GM23248 (cell line): ENCODE measurements around the gene UFD1. TPM values are rescaled to one million over a fixed set of nuclear protein-coding genes. Genes with fewer than 3 reads are reported as not detected.

ENCODE experiments used
- DNase-seq: peaks from one replicate; pipeline ENCODE4 v3.0.0-alpha.2; 2015
- H2AFZ ChIP-seq: fragments of 200-600 bp; sonication (generic); 2 replicates; pipeline ENCODE4 v1.6.1; 2016; ENCODE audit warnings: antibody characterized with exemption
- H3F3A ChIP-seq: fragments of 200-600 bp; sonication (generic); 2 replicates; pipeline ENCODE4 v1.6.1; 2016; ENCODE audit warnings: mild to moderate bottlenecking, antibody characterized with exemption, mixed run types; ENCODE audit not compliant: insufficient read depth
- H3K27ac ChIP-seq: fragments of 200-600 bp; sonication (generic); 2 replicates; pipeline ENCODE4 v1.5.1; 2016; ENCODE audit warnings: mild to moderate bottlenecking
- H3K27me3 ChIP-seq: fragments of 200-600 bp; sonication (generic); replicated peaks from 2 replicates; pipeline ENCODE4 v1.6.1; 2016; ENCODE audit warnings: mild to moderate bottlenecking; ENCODE audit not compliant: insufficient read depth
- H3K36me3 ChIP-seq: fragments of 200-600 bp; sonication (generic); 2 replicates; pipeline ENCODE4 v1.6.1; 2016; ENCODE audit warnings: low read depth, mild to moderate bottlenecking
- H3K4me1 ChIP-seq: fragments of 200-600 bp; sonication (generic); 2 replicates; pipeline ENCODE4 v1.6.1; 2016; ENCODE audit warnings: mild to moderate bottlenecking; ENCODE audit not compliant: insufficient read depth
- H3K4me2 ChIP-seq: fragments of 200-600 bp; sonication (generic); one replicate; pipeline ENCODE4 v1.6.1; 2016; ENCODE audit warnings: mild to moderate bottlenecking; ENCODE audit not compliant: unreplicated experiment
- H3K4me3 ChIP-seq: fragments of 200-600 bp; sonication (generic); 2 replicates; pipeline ENCODE4 v1.5.1; 2016; ENCODE audit warnings: mild to moderate bottlenecking
- H3K79me2 ChIP-seq: fragments of 200-600 bp; sonication (generic); 2 replicates; pipeline ENCODE4 v1.6.1; 2016; ENCODE audit warnings: mild to moderate bottlenecking; ENCODE audit not compliant: insufficient read depth
- H3K9ac ChIP-seq: fragments of 200-600 bp; sonication (generic); 2 replicates; pipeline ENCODE4 v1.6.1; 2016; ENCODE audit warnings: mild to moderate bottlenecking
- H3K9me2 ChIP-seq: fragments of 200-600 bp; sonication (generic); 2 replicates; pipeline ENCODE4 v1.6.1; 2016; ENCODE audit warnings: mixed run types, mild to moderate bottlenecking, moderate library complexity; ENCODE audit not compliant: insufficient read depth
- H3K9me3 ChIP-seq: fragments of 200-600 bp; sonication (generic); one replicate; pipeline ENCODE4 v1.6.1; 2017; ENCODE audit warnings: low read depth
- H4K20me1 ChIP-seq: fragments of 200-600 bp; sonication (generic); 2 replicates; pipeline ENCODE4 v1.6.0; 2016; ENCODE audit not compliant: insufficient read depth
- EZH2 ChIP-seq: fragments of 200-600 bp; sonication (generic); IDR thresholded peaks from 2 replicates; pipeline ENCODE4 v1.6.1; 2018; ENCODE audit warnings: antibody characterized with exemption, mild to moderate bottlenecking; ENCODE audit not compliant: insufficient read depth, poor library complexity, severe bottlenecking
- EZH2phosphoT487 ChIP-seq: fragments of 200-600 bp; sonication (generic); IDR thresholded peaks from 2 replicates; pipeline ENCODE4 v1.6.1; 2018; ENCODE audit warnings: antibody characterized with exemption, moderate library complexity, mild to moderate bottlenecking, low read depth; ENCODE audit not compliant: insufficient read depth
- WGBS, 2 experiments: methylation state at CpG; one replicate each; pipeline ENCODE4 v1.1.6; 2015 to 2017; ENCODE audit warnings: low lambda C conversion rate in 2 of 2, low coverage in 1 of 2; ENCODE audit errors: missing lambda C conversion rate in 2 of 2; 5-methylcytosine and 5-hydroxymethylcytosine counted together
- in situ Hi-C: fragments of 300-500 bp; cut with MboI; formaldehyde crosslinking; loops from 2 replicates; pipeline ENCODE4 v1.15.0; 2020
- polyA plus RNA-seq: library from polyadenylated mRNA; unstranded; fragments of >200 nt; fragmentation: Nextera tagmentation; extraction: Ambion mirVana; gene quantifications from 2 replicates; pipeline ENCODE4 v1.2.1, GENCODE V29; 2016
- total RNA-seq: library from RNA; depleted of rRNA; stranded (reverse); fragments of >200 nt; shearing (Covaris generic); gene quantifications from 2 replicates; pipeline ENCODE4 v1.2.3, GENCODE V29; 2014

UFD1 gene
- total and polyA plus RNA-seq, 2 experiments from 2014 or later: 55.2 to 117 TPM

GRCh38 chr22:19457828-19458428 is 21.1 kb downstream of the UFD1 start:
- Histone ChIP-seq H3F3A (no peaks in the 10 kb centered on the region), H3K9ac (no peak overlapping the region), H3K4me1 (peaks cover 8% of the 10 kb centered on the region; the same call in 1 of the 2 replicates), H3K4me3 (no peak overlapping the region), H3K79me2 (no peaks in the 10 kb centered on the region), H3K4me2 (no peak overlapping the region), H3K27me3 (no peaks in the 10 kb centered on the region), H3K9me2 (no peaks in the 10 kb centered on the region), H4K20me1 (no peaks in the 10 kb centered on the region), H3K9me3 (no peaks in the 10 kb centered on the region), H3K27ac (no peak overlapping the region), H2AFZ (no peak overlapping the region), H3K36me3 (peaks cover 52% of the 10 kb centered on the region)
- WGBS, 2 experiments: 90 to 93% methylated on average over 8 of the region's 8 CpGs
- in situ Hi-C loops: no loop called here
- TF ChIP-seq EZH2phosphoT487 (no peak), EZH2 (no peak)
- DNase-seq: no peak

- WGBS, 2 experiments: 93 to 95% methylated on average over 8 to 10 of the region's 10 CpGs
- no peak overlapping the region for H2AFZ ChIP-seq
- H3K36me3 ChIP-seq: peaks cover 41% of the 10 kb centered on the region
- TF ChIP-seq EZH2: no peak
- no peak for TF ChIP-seq EZH2phosphoT487
- no peak overlapping the region for H3K4me3 ChIP-seq
- in situ Hi-C loops: no loop called here
- no peak overlapping the region for H3K27ac ChIP-seq
- no peaks in the 10 kb centered on the region for H3K9me3 ChIP-seq
- no peak for DNase-seq
- no peaks in the 10 kb centered on the region for H3K27me3 ChIP-seq
- H3K9ac ChIP-seq: no peak overlapping the region
- H4K20me1 ChIP-seq: no peaks in the 10 kb centered on the region
- H3F3A ChIP-seq: 0 out of 2 replicates have a peak, but pooled peaks cover 4% of the 10 kb centered on the region
- peaks cover 7% of the 10 kb centered on the region; the same call in 1 of the 2 replicates for H3K4me1 ChIP-seq
- H3K9me2 ChIP-seq: no peaks in the 10 kb centered on the region
- H3K79me2 ChIP-seq: no peaks in the 10 kb centered on the region
- no peak overlapping the region for H3K4me2 ChIP-seq
Measured at GRCh38 chr22:19456541-19456940, 22.5 kb downstream of the UFD1 start.

- Histone ChIP-seq H3K4me2 (no peak overlapping the region), H3K9me2 (no peaks in the 10 kb centered on the region), H3K79me2 (no peaks in the 10 kb centered on the region), H3K9me3 (no peaks in the 10 kb centered on the region), H3K27me3 (no peaks in the 10 kb centered on the region), H2AFZ (no peak overlapping the region), H3K4me1 (peaks cover 7% of the 10 kb centered on the region; the same call in 1 of the 2 replicates), H3K27ac (no peak overlapping the region), H3K4me3 (no peak overlapping the region), H3K9ac (no peak overlapping the region), H3K36me3 (peaks cover 35% of the 10 kb centered on the region), H4K20me1 (no peaks in the 10 kb centered on the region), H3F3A (0 out of 2 replicates have a peak, but pooled peaks cover 10% of the 10 kb centered on the region)
- DNase-seq: peak; percentile 32
- in situ Hi-C loops: no loop called here
- no peak for TF ChIP-seq EZH2phosphoT487
- TF ChIP-seq EZH2: no peak
- WGBS, 2 experiments: 34 to 39% methylated on average over 4 of the region's 4 CpGs
Measured at GRCh38 chr22:19455585-19456370, 23.2 kb downstream of the UFD1 start.

GRCh38 chr22:19455033-19455432 is 24.0 kb downstream of the UFD1 start:
- Histone ChIP-seq H3K79me2 (no peaks in the 10 kb centered on the region), H3K4me2 (no peak overlapping the region), H3K9ac (no peak overlapping the region), H2AFZ (no peak overlapping the region), H3F3A (0 out of 2 replicates have a peak, but pooled peaks cover 10% of the 10 kb centered on the region), H3K9me3 (no peaks in the 10 kb centered on the region), H3K27me3 (no peaks in the 10 kb centered on the region), H3K4me3 (no peak overlapping the region), H4K20me1 (no peaks in the 10 kb centered on the region), H3K9me2 (no peaks in the 10 kb centered on the region), H3K27ac (no peak overlapping the region), H3K4me1 (peaks cover 7% of the 10 kb centered on the region; the same call in 1 of the 2 replicates), H3K36me3 (peaks cover 41% of the 10 kb centered on the region)
- TF ChIP-seq EZH2phosphoT487 (no peak), EZH2 (no peak)
- WGBS, 2 experiments: 96 to 100% methylated on average over 2 of the region's 2 CpGs
- no peak for DNase-seq
- in situ Hi-C loops: no loop called here
